GM15510 (cell line): ENCODE data around the gene GPR101.

Source experiments
- POLR2A ChIP-seq: IDR thresholded peaks from 3 replicates; pipeline ENCODE4 v1.6.1; 2011; ENCODE audit warnings: borderline replicate concordance; ENCODE audit not compliant: insufficient read length; ENCODE audit errors: extremely low read depth

Gene GPR101

DNA sequence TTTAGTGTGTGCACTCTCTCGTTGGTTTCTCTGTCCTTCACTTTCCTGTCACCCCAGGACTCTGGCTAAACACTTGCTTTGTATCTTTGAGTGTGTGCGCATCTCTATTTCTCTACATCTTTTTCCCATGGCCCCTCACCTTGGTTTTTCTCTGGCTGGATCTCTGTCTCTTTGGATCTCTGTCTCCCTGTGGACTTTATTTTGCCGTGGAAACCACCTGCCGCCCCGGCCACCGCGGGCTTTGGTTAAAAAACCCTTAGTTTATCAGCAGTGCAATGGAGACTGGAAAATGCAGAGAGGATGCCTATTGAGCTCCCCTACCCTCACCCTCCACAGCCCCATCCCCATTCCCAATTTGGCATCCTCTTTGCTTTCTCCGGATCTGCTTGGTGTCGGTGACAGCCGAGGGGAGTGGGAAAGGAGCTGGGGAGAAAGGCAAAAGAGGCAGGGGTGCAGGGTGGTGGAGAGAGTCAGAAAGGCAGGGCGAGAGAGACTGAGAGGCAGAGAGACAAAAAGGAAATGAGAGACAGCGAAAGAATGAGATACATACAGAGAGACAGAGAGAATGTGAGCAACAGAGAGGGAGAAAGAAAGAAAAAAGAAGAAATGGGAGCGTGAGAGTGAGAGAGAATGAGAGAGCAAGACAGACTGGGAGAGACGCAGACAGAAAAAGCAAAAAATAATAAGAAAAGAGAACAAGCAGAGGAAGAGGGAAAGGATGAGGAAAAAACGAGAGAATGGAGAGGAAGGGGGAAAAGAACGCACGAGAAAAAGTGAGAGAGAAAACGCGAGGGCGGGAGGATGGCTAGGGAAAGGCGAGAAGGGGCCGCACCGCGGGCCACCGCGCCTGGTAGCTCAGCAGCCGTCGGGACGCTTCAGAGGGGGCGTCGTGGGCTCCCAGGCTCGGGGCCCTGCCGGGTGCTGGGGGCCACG, 688 bp downstream of the GPR101 start:
- no peak for TF ChIP-seq POLR2A

DNA sequence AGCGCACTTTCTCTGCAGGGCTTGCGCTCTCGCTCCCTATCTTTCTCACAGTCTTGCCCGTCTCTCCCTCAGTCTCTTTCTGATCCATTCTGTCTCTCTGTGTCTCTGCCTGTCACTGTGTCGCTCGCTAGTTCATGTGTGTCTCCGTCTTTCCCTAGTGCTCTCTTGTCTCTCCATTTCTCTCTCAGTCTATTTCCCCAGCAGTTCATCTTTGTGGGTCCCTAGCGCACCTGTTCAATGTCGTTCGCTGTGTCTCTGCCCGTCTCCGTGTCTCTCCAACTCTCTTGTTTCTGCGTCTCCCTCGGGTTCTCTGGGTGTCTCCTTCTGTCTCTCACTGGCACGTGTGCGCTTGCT, 1.5 kb downstream of the GPR101 start:
- TF ChIP-seq POLR2A = no peak

DNA sequence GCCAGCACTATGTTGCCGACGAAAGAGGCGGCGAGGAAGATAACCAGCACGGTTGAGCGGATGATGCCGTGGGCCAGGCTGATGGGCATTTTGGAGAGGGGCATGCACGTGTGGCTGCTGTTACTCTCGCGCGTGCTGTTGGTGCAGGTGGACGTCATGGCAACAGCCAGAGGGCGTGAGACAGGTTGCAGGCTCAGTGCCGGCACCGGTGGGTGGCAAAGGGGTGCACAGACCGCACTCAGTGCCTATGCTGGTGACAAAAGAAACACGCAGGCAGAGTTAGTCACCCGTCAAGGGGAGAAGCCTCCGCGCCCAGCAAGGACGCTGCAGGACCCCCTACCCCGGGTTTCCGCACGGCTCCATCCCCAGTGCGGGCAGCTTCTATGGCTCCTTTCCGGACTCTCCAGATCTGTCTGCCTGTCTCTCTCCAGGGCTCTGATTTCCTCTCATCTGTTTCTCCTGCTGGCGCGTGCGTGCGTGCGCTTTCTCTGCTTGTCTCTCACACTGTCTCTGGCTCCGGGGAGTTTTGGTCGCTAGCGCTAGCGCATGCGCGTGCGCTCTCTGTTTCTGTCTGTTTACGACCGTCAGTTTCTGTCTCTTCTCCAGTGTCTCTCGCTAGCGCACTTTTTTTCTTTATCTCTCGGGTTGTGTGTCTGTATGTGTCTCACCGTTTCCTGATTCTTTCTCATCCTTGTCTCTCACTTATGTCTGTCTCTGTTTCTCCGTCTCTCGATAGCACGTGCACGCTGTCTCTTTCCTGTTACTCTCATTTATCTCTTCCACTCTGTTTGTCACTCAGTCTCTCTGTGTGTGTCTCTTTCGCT, 2.1 kb downstream of the GPR101 start:
- no peak for TF ChIP-seq POLR2A

DNA sequence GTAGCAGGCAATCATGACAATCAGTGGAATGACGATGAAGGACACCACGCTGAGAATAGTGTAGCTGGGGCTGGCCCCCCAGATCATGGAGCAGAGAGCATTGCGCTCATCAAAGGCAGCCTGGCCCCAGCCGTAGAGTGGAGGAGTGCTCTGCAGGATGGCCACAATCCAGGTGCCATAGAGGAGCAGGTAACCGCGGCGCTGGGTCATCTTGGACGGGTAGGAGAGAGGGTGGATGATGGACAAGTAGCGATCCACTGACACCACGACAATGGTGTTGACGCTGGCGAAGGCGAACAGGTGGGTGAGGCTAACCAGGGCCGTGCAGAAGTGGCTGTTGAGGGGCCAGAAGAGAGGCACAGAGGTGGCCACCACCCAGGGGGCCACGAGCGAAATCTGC, 2.8 kb downstream of the GPR101 start:
- TF ChIP-seq POLR2A = no peak

DNA sequence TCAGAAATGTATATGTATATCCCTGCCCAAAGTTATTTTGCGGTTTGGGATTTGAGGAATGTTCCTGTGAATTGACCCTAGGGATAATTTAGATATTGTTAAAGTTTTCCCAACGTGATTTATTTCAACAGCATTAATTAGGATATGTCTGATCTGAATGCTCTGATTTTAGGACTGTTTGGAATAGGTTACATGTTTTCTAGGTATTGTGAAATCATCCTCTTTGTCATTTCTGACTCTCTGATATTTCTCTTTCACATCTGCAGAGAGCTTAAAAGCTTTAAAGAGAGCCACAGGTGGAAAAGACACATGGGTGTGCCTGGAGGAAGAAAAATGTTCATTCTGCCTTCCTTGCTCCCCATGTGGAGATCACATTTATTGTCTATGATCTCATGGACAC, 5.1 kb downstream of the GPR101 start:
- no peak for TF ChIP-seq POLR2A

DNA sequence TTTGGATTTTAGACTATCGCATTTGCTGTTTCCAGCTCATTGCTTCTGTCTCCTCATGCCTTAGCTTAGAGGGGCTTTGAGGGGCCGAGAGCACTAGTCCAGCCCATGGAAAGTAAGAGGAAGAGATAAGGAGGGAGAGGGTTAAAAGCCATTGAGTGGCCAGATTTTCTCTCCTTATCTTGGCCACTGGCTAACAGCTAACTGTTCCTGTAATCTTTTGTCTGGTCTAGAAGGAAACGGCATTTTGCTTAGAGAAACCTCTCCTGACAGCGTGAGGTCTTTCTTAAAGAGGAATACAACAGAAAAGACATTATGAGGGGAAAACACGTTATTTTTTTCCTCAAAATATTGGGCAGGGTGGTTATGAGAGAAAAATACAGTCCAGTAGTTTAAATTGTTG, 7.9 kb downstream of the GPR101 start:
- TF ChIP-seq POLR2A = no peak

DNA sequence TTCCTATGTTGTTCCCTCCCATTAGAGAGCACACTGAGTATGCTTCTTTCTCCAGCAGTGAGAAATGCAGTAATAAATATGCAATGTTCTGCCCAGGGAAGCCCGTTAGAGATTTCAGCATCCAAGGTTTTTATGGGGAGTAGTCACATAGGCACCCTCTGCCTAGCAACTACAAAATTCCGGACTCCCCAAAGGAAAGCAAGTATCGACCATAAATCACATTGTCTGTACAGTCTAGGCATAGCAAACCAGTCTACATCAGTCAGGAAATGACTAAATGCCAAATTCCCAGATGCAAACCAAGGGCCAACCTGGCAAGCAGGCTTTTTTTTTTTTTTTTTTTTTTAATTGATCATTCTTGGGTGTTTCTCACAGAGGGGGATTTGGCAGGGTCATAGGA, 34.8 kb downstream of the GPR101 start:
- TF ChIP-seq POLR2A = no peak
